Fibroblast of lung (primary cell): Measurements from ENCODE around the gene KIF1B.

Experiments used
- EZH2 ChIP-seq: IDR thresholded peaks from 2 replicates; pipeline ENCODE4 v1.5.1; 2012; ENCODE audit warnings: low read length, control low read depth, mild to moderate bottlenecking; ENCODE audit errors: missing control alignments
- TF ChIP-seq, protein P1 (sequence below), 2 donors: IDR thresholded peaks in 1 of 2; conservative IDR thresholded peaks in 1 of 2; 1 replicate in 1 of 2; 2 replicates in 1 of 2; pipeline ENCODE4 v1.5.1; 2011 to 2012; ENCODE audit warnings: low read length in 2 of 2, control low read depth in 1 of 2, inconsistent platforms in 1 of 2, low read depth in 1 of 2, mild to moderate bottlenecking in 1 of 2

DNA sequence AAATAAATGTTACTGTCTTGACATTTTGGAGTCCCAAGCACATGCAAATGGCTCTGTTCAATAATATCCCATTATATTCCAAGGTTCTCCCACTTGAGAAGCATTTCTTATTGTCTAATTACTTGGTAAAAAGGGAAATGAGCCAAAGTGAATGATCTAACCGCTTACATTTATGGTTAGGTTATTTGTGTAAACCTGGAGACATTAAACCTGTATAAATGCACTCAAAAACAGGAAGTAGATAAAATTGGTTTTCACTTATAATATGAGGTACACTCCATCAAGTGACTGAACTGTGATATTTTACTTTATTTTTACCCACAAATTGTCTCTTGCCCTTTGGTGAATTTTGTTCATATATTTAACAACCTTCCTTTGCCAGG, 26.8 kb downstream of the KIF1B start:
- TF ChIP-seq, protein P1, sequence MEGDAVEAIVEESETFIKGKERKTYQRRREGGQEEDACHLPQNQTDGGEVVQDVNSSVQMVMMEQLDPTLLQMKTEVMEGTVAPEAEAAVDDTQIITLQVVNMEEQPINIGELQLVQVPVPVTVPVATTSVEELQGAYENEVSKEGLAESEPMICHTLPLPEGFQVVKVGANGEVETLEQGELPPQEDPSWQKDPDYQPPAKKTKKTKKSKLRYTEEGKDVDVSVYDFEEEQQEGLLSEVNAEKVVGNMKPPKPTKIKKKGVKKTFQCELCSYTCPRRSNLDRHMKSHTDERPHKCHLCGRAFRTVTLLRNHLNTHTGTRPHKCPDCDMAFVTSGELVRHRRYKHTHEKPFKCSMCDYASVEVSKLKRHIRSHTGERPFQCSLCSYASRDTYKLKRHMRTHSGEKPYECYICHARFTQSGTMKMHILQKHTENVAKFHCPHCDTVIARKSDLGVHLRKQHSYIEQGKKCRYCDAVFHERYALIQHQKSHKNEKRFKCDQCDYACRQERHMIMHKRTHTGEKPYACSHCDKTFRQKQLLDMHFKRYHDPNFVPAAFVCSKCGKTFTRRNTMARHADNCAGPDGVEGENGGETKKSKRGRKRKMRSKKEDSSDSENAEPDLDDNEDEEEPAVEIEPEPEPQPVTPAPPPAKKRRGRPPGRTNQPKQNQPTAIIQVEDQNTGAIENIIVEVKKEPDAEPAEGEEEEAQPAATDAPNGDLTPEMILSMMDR (conservative IDR thresholded peaks at IDR 0.05 in 1 of 2, IDR thresholded peaks at IDR 0.05 in 1 of 2; ENCODE audit: low read depth in 1 of 2, low read length in 2 of 2) = no peak
- TF ChIP-seq EZH2 = no peak
